A549 (cell line): Measurements from ENCODE around the gene KANSL1. TPM values are rescaled to one million over a fixed set of nuclear protein-coding genes. Genes with fewer than 3 reads are reported as not detected.

ENCODE experiments used
- ATAC-seq, 2 experiments: fragments of 200-7000 bp in 1 of 2; fragments of >200 bp in 1 of 2; cut with Nextera tagmentation in 1 of 2; cut with Tn5 transposase in 1 of 2; 3 replicates each; pipeline versions ENCODE4 v1.8.0 to v1.9.1; 2018 to 2020; ENCODE audit warnings: mild to moderate bottlenecking in 1 of 2, moderate library complexity in 1 of 2
- CTCF ChIA-PET: fragments of 300-600 bp; sonication (Branson Sonifier 250); formaldehyde crosslinking; extraction: SDS; loops from one replicate; lab custom pipeline; 2021; ENCODE audit warnings: antibody characterized with exemption, inconsistent platforms; lab: Yijun Ruan, JAX
- POLR2A ChIA-PET: fragments of 350-600 bp; formaldehyde crosslinking; extraction: SDS; loops from one replicate; lab custom pipeline; 2021; ENCODE audit warnings: antibody characterized with exemption, inconsistent platforms; lab: Yijun Ruan, JAX
- DNase-seq, 2 experiments: peaks; one replicate each; pipeline versions ENCODE4 v3.0.0 to v3.0.0-alpha.2; 2011 to 2016; ENCODE audit warnings: low read depth in 1 of 2, low spot score in 1 of 2
- FAIRE-seq: peaks from 2 replicates; lab custom pipeline; 2011; peaks lifted over from hg19 to GRCh38; lab: Jason Lieb, UNC
- H3K27ac ChIP-seq, 2 experiments: fragments of >200 bp; sonication (Bioruptor Twin); formaldehyde crosslinking; 3 replicates each; pipeline ENCODE4 v1.5.1; 2016 to 2017
- H3K4me1 ChIP-seq: fragments of >200 bp; sonication (Bioruptor Twin); formaldehyde crosslinking; 3 replicates; pipeline ENCODE4 v1.6.1; 2016
- H3K4me2 ChIP-seq: fragments of >200 bp; sonication (Bioruptor Twin); formaldehyde crosslinking; 3 replicates; pipeline ENCODE4 v1.6.1; 2016
- H3K4me3 ChIP-seq: fragments of >200 bp; sonication (Bioruptor Twin); formaldehyde crosslinking; 3 replicates; pipeline ENCODE4 v1.5.1; 2016
- H3K9me3 ChIP-seq: fragments of >200 bp; sonication (Bioruptor Twin); formaldehyde crosslinking; 3 replicates; pipeline ENCODE4 v1.6.1; 2016
- CBX8 ChIP-seq: fragments of 200-600 bp; sonication (generic); IDR thresholded peaks from 2 replicates; pipeline ENCODE4 v1.6.1; 2016
- CEBPB ChIP-seq, 2 experiments: fragments of >200 bp in 1 of 2; sonication (Bioruptor Twin) in 1 of 2; formaldehyde crosslinking in 1 of 2; IDR thresholded peaks; 2 replicates each; pipeline ENCODE4 v1.6.1; 2012 to 2016
- EHF ChIP-seq: fragments of 250-450 bp; sonication (Bioruptor Pico); IDR thresholded peaks from 2 replicates; pipeline ENCODE4 v1.5.0; 2020; ENCODE audit warnings: mild to moderate bottlenecking
- FOSL2 ChIP-seq, 2 experiments: fragments of 450-650 bp in 1 of 2; fragments of >200 bp in 1 of 2; sonication (Bioruptor Twin) in 1 of 2; formaldehyde crosslinking; IDR thresholded peaks; 2 replicates each; pipeline versions ENCODE4 v1.5.0 to v1.6.1; 2016 to 2020; ENCODE audit warnings: mild to moderate bottlenecking in 1 of 2, moderate library complexity in 1 of 2
- HEYL ChIP-seq: fragments of 250-450 bp; sonication (Bioruptor Pico); IDR thresholded peaks from 2 replicates; pipeline ENCODE4 v1.8.0; 2021; ENCODE audit warnings: mild to moderate bottlenecking, moderate library complexity
- HOXB5 ChIP-seq: fragments of 250-450 bp; sonication (Bioruptor Pico); IDR thresholded peaks from 2 replicates; pipeline ENCODE4 v1.5.0; 2020; ENCODE audit warnings: mild to moderate bottlenecking, moderate library complexity
- JUN ChIP-seq, 2 experiments: fragments of >200 bp; sonication (Bioruptor Twin); formaldehyde crosslinking; IDR thresholded peaks; 2 replicates in 1 of 2; 3 replicates in 1 of 2; pipeline ENCODE4 v1.6.1; 2016 to 2017
- NR3C1 ChIP-seq: fragments of >200 bp; sonication (Bioruptor Twin); formaldehyde crosslinking; IDR thresholded peaks from 3 replicates; pipeline ENCODE4 v1.6.1; 2017
- RNF2 ChIP-seq: fragments of 200-600 bp; sonication (generic); IDR thresholded peaks from 2 replicates; pipeline ENCODE4 v1.6.1; 2016; ENCODE audit warnings: low read depth, mild to moderate bottlenecking, antibody characterized with exemption, moderate library complexity, borderline replicate concordance
- TFCP2L1 ChIP-seq: fragments of 250-450 bp; sonication (Bioruptor Pico); IDR thresholded peaks from 2 replicates; pipeline ENCODE4 v1.5.0; 2021; ENCODE audit warnings: mild to moderate bottlenecking
- ZC3H11A ChIP-seq: fragments of 450-650 bp; IDR thresholded peaks from 2 replicates; pipeline ENCODE4 v1.6.1; 2014; ENCODE audit warnings: antibody characterized with exemption, mild to moderate bottlenecking
- ZSCAN20 ChIP-seq: fragments of 250-450 bp; sonication (Bioruptor Pico); IDR thresholded peaks from 2 replicates; pipeline ENCODE4 v1.8.0; 2022; ENCODE audit warnings: mild to moderate bottlenecking, moderate library complexity
- WGBS: methylation state at CpG from one replicate; pipeline ENCODE4 v1.1.6; 2017; ENCODE audit errors: missing lambda C conversion rate; 5-methylcytosine and 5-hydroxymethylcytosine counted together
- polyA plus RNA-seq, 4 experiments: library from polyadenylated mRNA; depleted of rRNA in 3 of 4; stranded (reverse); fragments of >200 nt; fragmentation: RNase III in 1 of 4; extraction: RNeasy Plus Mini Kit Qiagen cat#74134 plus additional on column Dnase treatment in 1 of 4; gene quantifications; 2 replicates in 3 of 4; 3 replicates in 1 of 4; pipeline ENCODE4 v1.2.3, GENCODE V29; 2011 to 2017
- TF ChIP-seq, protein P1 (sequence below): fragments of 200-600 bp; sonication (generic); IDR thresholded peaks from 2 replicates; pipeline ENCODE4 v1.6.1; 2016; ENCODE audit warnings: antibody characterized with exemption, mild to moderate bottlenecking, moderate library complexity

KANSL1 gene
- polyA plus RNA-seq, 2 of the 4 experiments (the other 2 are of a cell fraction), result 22.6 to 27.9 TPM

DNA sequence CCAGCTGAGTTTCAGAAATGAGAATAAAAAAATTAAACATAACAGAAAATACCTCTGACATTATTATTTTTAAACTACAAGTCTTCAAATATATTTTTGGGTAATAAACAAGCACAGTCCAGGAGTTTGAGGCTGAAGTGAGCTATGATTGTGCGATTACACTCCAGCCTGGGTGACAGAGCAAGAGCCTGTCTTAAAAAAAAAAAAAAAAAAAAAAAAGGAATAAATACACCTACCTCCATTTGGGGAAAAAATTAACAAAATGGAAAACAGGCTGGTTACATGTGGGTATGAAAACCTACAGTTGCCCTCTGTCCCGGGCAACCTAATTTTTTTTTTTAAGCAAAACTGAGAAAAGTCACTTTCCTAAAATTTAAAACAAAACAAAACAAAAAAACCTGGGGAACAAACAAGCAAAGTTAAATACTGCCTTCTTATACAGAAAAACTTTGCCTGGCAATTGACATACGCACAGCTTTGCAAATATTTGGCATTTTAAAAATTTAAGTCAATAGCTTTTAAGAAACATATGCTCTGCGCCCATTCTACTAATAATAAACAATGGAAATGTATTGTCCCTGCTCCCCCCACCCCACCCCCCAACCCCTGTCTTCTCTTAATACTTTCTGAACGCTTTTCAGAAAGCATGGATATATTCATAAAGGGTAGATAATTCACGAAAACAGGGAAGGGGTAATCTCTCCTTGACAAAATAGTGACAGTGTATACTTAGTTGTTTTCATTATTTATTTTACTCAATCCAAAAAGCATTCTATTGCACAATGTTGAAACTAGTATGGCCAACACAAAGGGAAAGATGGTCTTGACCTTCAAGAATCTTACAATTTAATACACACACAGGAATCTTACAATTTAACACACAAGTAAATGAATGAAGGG is 112.9 kb downstream of the KANSL1 start:
- 88% methylated on average over 6 of the region's 6 CpGs for WGBS
- no peak overlapping the region for H3K4me2 ChIP-seq
- no peaks in the 10 kb centered on the region for H3K9me3 ChIP-seq
- H3K27ac ChIP-seq, result no peak overlapping the region
- ChIA-PET POLR2A (interaction anchor here (0.7 kb wide), 1 partner anchor 51 kb away, joined by 3 read pairs; no protein-coding TSS in a partner anchor), CTCF (interaction anchor here (0.6 to 3.7 kb wide), 4 partner anchors 9 to 113 kb away, joined by 3 to 18 read pairs (median 4); partner anchors contain the start of gene KANSL1)
- no peak for DNase-seq
- no peak overlapping the region for H3K4me3 ChIP-seq
- H3K4me1 ChIP-seq, result peaks cover 16% of the 10 kb centered on the region
- FAIRE-seq, result peak; percentile 72
- TF ChIP-seq CEBPB (IDR thresholded peaks at IDR 0.05), result peak; percentile 25 to 65; a peak in 3 of 4 replicates
- TF ChIP-seq TFCP2L1 (CRISPR knock-in tag), result no peak
- TF ChIP-seq RNF2, result no peak
- ATAC-seq, result no peak

DNA sequence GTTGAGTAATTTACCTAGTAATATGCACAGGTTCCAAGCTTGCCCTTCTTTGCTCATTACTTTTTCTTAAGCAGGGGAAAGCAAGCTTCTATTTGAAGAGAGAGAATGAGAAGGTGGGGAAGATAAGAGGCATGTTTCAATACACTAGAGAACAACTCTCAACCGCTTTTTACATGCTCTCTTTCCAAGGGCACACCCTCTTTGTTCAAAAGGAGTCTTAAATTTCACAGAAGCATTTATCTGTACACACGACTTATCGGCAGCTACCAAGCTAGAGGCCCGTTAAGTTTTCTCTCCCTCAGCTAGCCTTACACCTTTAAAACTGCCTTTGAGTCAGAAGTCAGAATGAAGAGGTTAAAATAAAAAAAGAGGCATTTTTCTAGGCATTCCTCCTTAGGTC is 114.6 kb downstream of the KANSL1 start:
- CTCF ChIA-PET, result interaction anchor here (0.5 to 2.0 kb wide), 11 partner anchors 9 to 184 kb away, joined by 3 to 10 read pairs (median 3); partner anchors contain the start of gene KANSL1
- ATAC-seq, result no peak
- POLR2A ChIA-PET, result no interaction called here

DNA sequence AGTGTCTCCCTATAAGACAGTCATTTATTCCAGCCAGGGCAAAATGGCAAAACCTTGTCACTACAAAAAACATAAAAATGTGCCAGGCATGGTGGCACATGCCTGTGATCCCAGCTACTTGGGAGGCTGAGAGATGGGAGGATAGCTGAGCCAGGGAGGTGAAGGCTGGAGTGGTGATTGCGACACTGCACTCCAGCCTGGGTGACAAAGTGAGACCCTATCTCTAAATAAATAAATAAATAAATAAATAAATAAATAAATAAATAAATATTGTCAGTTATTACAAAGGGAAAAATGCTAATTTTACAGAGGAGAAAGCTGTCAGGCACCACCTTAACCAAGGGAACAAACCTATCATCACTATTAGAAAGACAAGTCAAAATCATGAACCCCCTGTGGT is 118.7 kb downstream of the KANSL1 start:
- Histone ChIP-seq H3K4me2 (peak overlapping the region; percentile 75; the same call in 1 of the 3 replicates), H3K4me1 (peaks cover 49% of the 10 kb centered on the region), H3K9me3 (no peaks in the 10 kb centered on the region), H3K4me3 (no peak overlapping the region), H3K27ac (no peak overlapping the region)
- CTCF ChIA-PET, result interaction anchor here (1.4 kb wide), 2 partner anchors 30 to 72 kb away, joined by 4 to 5 read pairs; no protein-coding TSS in a partner anchor
- TF ChIP-seq CBX8 (no peak), ZSCAN20 (no peak), HEYL (CRISPR knock-in tag) (no peak), HOXB5 (CRISPR knock-in tag) (no peak), CEBPB (IDR thresholded peaks at IDR 0.05) (peak; percentile 42 to 63; a peak in 2 of 4 replicates), EHF (CRISPR knock-in tag) (no peak), ZC3H11A (peak; percentile 99), JUN (IDR thresholded peaks at IDR 0.05) (no peak), FOSL2 (IDR thresholded peaks at IDR 0.05) (no peak), FOSL2 (CRISPR knock-in tag; IDR thresholded peaks at IDR 0.05) (no peak)
- 93% methylated on average over 1 of the region's 1 CpG for WGBS
- no peak for FAIRE-seq
- DNase-seq, result no peak
- ATAC-seq, result no peak
- POLR2A ChIA-PET, result interaction anchor here (1.1 kb wide), 1 partner anchor 118 kb away, joined by 3 read pairs; the partner anchor contains the start of gene KANSL1

More for the DNA sequence above, 114.6 kb downstream of the KANSL1 start:
- WGBS, result 90% methylated on average over 4 of the region's 4 CpGs
- DNase-seq, result no peak
- FAIRE-seq, result no peak
- TF ChIP-seq, protein P1, sequence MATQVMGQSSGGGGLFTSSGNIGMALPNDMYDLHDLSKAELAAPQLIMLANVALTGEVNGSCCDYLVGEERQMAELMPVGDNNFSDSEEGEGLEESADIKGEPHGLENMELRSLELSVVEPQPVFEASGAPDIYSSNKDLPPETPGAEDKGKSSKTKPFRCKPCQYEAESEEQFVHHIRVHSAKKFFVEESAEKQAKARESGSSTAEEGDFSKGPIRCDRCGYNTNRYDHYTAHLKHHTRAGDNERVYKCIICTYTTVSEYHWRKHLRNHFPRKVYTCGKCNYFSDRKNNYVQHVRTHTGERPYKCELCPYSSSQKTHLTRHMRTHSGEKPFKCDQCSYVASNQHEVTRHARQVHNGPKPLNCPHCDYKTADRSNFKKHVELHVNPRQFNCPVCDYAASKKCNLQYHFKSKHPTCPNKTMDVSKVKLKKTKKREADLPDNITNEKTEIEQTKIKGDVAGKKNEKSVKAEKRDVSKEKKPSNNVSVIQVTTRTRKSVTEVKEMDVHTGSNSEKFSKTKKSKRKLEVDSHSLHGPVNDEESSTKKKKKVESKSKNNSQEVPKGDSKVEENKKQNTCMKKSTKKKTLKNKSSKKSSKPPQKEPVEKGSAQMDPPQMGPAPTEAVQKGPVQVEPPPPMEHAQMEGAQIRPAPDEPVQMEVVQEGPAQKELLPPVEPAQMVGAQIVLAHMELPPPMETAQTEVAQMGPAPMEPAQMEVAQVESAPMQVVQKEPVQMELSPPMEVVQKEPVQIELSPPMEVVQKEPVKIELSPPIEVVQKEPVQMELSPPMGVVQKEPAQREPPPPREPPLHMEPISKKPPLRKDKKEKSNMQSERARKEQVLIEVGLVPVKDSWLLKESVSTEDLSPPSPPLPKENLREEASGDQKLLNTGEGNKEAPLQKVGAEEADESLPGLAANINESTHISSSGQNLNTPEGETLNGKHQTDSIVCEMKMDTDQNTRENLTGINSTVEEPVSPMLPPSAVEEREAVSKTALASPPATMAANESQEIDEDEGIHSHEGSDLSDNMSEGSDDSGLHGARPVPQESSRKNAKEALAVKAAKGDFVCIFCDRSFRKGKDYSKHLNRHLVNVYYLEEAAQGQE, result no peak
- no peak for TF ChIP-seq NR3C1
- TF ChIP-seq, all 56 proteins: peak for 0
- H3K4me3 ChIP-seq, result no peak overlapping the region
- no peak overlapping the region for H3K27ac ChIP-seq
- H3K4me1 ChIP-seq, result peaks cover 28% of the 10 kb centered on the region
- H3K4me2 ChIP-seq, result no peak overlapping the region
- H3K9me3 ChIP-seq, result no peaks in the 10 kb centered on the region
